Measurements from ENCODE around the gene ASL.
"Not testable (repeated sequence)": the region's sequence is repeated elsewhere in the genome, so short reads cannot be mapped to it uniquely, and the experiment has no call there.

Gene ASL

DNA sequence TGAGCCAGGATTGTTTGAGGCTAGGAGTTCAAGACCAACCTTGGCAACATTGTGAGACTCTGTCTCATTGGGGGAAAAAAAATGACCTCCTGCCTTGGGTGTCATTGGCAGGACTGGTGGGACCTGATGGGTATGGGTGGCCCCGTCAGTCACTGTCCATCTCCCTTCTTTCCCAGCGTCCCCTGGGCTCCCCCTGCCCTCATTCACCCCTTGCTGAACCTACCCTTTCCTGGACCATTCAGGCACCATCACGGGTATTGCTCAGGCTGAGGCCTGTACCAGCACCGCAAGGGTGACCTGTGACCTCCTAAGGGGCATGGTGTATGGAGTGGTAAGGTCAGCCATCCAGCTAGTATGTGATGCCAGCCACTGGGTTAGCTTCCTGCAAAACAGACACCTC, 19.4 kb downstream of the ASL start:
- H3K4me3 Mint-ChIP-seq, result no peak overlapping the region
- no peaks in the 10 kb centered on the region for H3K36me3 Mint-ChIP-seq (ENCODE audit: low read depth)
- H3K4me1 Mint-ChIP-seq (ENCODE audit: low read depth), result peaks cover 6% of the 10 kb centered on the region
- no peaks in the 10 kb centered on the region for H3K27me3 Mint-ChIP-seq (ENCODE audit: low read depth)
- no peaks in the 10 kb centered on the region for H3K9me3 Mint-ChIP-seq
- no peak overlapping the region for H3K27ac Mint-ChIP-seq
- no peak for DNase-seq (ENCODE audit: low spot score)

DNA sequence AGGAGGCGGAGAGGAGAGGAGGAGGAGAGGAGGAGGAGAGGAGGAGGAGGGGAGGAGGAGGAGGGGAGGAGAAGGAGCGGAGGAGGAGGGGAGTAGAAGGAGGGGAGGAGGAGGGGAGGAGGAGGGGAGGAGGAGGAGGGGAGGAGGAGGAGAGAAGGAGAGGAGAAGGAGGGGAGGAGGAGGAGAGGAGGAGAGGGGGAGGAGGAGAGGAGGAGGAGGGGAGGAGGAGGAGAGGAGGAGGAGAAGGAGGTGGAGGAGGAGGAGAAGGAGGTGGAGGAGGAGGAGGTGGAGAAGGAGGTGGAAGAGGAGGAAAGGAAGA, 23.6 kb downstream of the ASL start:
- no peak for DNase-seq (ENCODE audit: low spot score)

DNA sequence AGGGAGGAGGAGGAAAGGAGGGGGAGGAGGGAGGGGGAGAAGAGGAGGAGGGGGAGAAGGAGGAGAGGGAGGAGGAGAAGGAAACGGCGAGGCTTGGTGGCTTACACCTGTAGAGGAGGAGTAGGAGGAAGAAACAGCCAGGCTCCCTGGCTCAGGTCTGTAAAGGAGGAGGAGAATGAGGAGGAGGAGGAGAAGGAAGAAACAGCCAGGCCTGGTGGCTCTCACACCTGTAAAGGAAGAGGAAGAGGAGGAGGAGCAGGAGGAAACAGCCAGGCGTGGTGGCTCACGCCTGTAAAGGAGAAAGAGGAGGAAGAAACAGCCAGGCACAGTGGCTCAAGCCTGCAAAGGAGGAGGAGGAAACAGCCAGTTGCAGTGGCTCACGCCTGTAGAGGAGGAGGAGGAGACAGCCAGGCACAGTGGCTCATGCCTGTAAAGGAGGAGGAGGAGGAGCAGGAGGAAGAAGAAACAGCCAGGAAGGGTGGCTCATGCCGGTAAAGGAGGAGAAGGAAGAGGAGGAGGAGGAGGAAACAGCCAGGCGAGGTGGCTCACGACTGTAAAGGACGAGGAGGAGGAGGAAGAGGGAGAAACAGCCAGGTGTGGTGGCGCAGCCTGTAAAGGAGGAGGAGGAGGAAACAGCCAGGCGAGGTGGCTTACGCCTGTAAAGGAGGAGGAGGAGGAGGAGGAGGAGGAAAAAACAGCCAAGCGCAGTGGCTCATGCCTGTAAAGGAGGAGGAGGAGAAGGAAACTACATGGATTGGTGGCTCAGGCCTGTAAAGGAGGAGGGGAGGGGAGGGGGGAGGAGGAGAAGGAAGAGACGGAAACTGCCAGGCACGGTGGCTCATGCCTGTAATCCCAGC, 24.2 kb downstream of the ASL start:
- H3K4me3 Mint-ChIP-seq, result peak overlapping the region; percentile 87
- H3K36me3 Mint-ChIP-seq (ENCODE audit: low read depth), result no peaks in the 10 kb centered on the region
- H3K9me3 Mint-ChIP-seq, result no peaks in the 10 kb centered on the region
- peak; percentile 20 for DNase-seq (ENCODE audit: low spot score)
- H3K27me3 Mint-ChIP-seq (ENCODE audit: low read depth), result no peaks in the 10 kb centered on the region
- H3K27ac Mint-ChIP-seq, result peak overlapping the region; percentile 88
- peaks cover 9% of the 10 kb centered on the region for H3K4me1 Mint-ChIP-seq (ENCODE audit: low read depth)

More for the DNA sequence above, 23.6 kb downstream of the ASL start:
- Mint-ChIP-seq H3K27ac (no peak overlapping the region), H3K36me3 (ENCODE audit: low read depth) (no peaks in the 10 kb centered on the region), H3K4me1 (ENCODE audit: low read depth) (peaks cover 9% of the 10 kb centered on the region), H3K27me3 (ENCODE audit: low read depth) (no peaks in the 10 kb centered on the region), H3K4me3 (no peak overlapping the region), H3K9me3 (no peaks in the 10 kb centered on the region)

DNA sequence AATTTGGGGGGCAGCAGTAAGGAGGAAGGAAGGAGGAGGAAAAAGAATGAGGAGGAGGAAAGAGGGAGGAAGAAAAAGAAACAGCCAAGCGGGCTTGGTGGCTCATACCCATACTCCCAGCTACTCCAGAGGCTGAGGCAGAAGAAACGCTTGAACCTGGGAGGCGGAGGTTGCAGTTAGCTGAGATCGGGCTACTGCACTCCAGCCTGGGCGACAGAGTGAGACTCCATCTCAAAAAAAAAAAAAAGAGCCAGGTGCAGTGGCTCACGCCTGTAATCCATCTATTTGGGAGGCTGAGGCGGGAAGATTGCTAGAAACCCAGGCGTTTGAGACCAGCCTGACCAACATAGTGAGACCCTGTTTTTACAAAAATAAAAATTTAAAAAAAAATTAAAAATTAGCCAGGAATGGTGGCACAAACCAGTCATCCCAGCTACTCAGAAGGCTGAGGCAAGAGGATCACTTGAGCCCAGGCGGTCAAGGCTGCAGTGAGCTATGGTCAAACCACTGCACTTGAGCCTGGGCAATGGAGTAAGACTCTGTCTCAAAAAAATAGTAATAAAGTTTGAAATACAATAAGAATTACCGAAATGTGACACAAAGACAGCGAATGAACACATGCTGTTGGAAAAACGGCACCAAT, 24.9 kb downstream of the ASL start:
- no peak for DNase-seq (ENCODE audit: low spot score)
- H3K9me3 Mint-ChIP-seq, result no peaks in the 10 kb centered on the region
- peak overlapping the region; percentile 88 for H3K27ac Mint-ChIP-seq
- H3K36me3 Mint-ChIP-seq (ENCODE audit: low read depth), result no peaks in the 10 kb centered on the region
- H3K4me3 Mint-ChIP-seq, result peak overlapping the region; percentile 87
- peaks cover 9% of the 10 kb centered on the region for H3K4me1 Mint-ChIP-seq (ENCODE audit: low read depth)
- H3K27me3 Mint-ChIP-seq (ENCODE audit: low read depth), result no peaks in the 10 kb centered on the region

DNA sequence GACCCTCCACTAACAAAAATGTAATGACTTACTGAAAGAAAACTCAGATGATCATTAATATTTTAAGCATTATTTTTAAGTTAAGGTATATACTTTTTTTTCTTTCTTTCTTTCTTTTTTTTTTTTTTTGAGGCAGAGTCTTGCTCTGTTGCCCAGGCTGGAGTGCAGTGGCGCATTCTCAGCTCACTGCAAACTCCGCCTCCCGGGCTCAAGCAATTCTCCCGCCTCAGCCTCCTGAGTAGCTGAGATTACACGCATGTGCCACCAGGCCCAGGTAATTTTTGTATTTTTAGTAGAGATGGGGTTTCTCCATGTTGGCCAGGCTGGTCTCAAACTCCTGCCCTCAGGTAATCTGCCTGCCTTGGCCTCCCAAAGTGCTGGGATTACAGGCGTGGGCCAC, 26.5 kb downstream of the ASL start:
- not testable (repeated sequence) for H3K9me3 Mint-ChIP-seq; DNase-seq (ENCODE audit: low spot score); H3K27ac Mint-ChIP-seq; H3K4me3 Mint-ChIP-seq; H3K27me3 Mint-ChIP-seq (ENCODE audit: low read depth); H3K4me1 Mint-ChIP-seq (ENCODE audit: low read depth); H3K36me3 Mint-ChIP-seq (ENCODE audit: low read depth)

DNA sequence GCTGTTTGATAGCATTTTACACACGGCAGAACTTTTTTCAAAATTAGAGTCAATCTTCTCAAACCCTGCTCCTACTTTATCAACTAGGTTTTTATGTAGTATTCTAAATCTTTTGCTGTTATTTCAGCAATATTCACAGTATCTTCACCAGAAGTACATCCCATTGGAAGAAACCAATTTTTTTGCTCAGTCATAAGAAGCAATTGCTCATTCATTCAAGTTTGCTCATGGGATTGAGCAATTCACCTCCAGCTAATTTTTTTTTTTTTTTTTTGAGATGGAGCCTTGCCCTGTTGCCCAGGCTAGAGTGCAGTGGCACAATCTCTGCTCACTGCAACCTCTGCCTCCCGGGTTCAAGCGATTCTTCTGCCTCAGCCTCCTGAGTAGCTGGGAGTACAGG, 28.4 kb downstream of the ASL start:
- H3K9me3 Mint-ChIP-seq; H3K27me3 Mint-ChIP-seq (ENCODE audit: low read depth); DNase-seq (ENCODE audit: low spot score); H3K27ac Mint-ChIP-seq; H3K4me1 Mint-ChIP-seq (ENCODE audit: low read depth); H3K4me3 Mint-ChIP-seq; H3K36me3 Mint-ChIP-seq (ENCODE audit: low read depth): not testable (repeated sequence)

DNA sequence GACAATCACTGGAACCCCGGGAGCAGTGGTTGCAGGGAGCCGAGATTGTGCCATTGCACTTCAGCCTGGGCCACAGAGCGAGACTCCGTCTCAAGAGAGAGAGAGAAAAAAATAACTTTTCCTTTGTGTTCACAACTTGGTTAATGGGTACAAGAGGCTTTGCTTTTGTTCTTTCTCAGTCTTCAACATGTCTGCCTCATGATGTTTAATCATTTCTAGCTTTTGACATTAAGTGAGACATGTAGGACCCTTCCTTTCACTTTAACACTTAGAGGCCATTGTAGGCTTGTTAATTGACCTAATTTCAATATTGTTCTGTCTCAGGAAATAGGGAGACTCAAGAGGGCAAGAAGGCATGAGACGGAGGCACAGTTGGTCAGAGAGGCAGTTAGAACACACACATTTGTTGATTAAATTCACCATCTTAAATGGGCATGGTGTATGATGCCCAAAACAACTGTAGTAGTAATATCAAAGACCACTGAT, 29.7 kb downstream of the ASL start:
- H3K4me1 Mint-ChIP-seq (ENCODE audit: low read depth), result peaks cover under 1% of the 10 kb centered on the region
- no peaks in the 10 kb centered on the region for H3K27me3 Mint-ChIP-seq (ENCODE audit: low read depth)
- no peaks in the 10 kb centered on the region for H3K9me3 Mint-ChIP-seq
- no peak overlapping the region for H3K4me3 Mint-ChIP-seq
- no peak for DNase-seq (ENCODE audit: low spot score)
- no peaks in the 10 kb centered on the region for H3K36me3 Mint-ChIP-seq (ENCODE audit: low read depth)
- H3K27ac Mint-ChIP-seq, result no peak overlapping the region

DNA sequence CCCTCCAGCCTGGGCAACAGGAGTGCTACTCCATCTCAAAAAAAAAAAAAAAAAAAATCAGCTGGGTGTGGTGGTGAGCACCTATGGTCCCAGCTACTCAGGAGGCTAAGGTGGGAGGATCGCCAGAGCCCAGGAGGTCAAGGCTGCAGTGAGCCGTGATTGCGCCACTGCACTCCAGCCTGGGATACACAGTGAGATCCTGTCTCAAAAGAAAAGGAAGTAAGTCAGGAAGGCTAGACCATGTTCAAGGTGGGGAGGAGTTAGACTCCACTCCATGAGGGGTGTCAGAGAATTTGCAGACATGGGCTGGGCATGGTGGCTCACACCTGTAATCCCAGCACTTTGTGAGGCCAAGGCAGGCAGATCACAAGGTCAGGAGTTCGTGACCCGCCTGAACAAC, 32.8 kb downstream of the ASL start:
- DNase-seq (ENCODE audit: low spot score); H3K9me3 Mint-ChIP-seq; H3K27ac Mint-ChIP-seq; H3K36me3 Mint-ChIP-seq (ENCODE audit: low read depth); H3K4me1 Mint-ChIP-seq (ENCODE audit: low read depth); H3K4me3 Mint-ChIP-seq; H3K27me3 Mint-ChIP-seq (ENCODE audit: low read depth): not testable (repeated sequence)

DNA sequence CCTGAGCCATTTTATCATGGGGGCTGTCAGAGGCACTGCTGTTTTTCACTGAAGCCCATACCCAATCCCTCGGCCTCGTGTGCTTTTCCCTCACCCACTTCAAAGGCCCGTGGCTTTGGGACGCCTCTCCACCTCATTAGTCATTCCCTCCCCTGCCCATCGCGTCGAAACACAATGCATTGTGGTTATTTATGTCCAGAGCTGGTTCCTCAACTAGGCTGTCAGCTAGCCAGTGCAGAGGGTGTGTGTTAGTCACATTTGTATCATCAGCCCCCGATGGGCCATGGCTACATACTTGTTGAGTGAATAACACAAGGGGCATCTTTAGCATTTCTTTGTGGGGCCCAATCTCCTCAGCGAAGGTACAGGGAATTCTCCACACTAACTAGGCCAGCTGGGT, 35.2 kb downstream of the ASL start:
- no peaks in the 10 kb centered on the region for H3K27me3 Mint-ChIP-seq (ENCODE audit: low read depth)
- H3K36me3 Mint-ChIP-seq (ENCODE audit: low read depth), result peaks cover 6% of the 10 kb centered on the region
- no peaks in the 10 kb centered on the region for H3K9me3 Mint-ChIP-seq
- H3K4me1 Mint-ChIP-seq (ENCODE audit: low read depth), result peaks cover 8% of the 10 kb centered on the region
- DNase-seq (ENCODE audit: low spot score), result no peak
- H3K27ac Mint-ChIP-seq, result no peak overlapping the region
- H3K4me3 Mint-ChIP-seq, result no peak overlapping the region

DNA sequence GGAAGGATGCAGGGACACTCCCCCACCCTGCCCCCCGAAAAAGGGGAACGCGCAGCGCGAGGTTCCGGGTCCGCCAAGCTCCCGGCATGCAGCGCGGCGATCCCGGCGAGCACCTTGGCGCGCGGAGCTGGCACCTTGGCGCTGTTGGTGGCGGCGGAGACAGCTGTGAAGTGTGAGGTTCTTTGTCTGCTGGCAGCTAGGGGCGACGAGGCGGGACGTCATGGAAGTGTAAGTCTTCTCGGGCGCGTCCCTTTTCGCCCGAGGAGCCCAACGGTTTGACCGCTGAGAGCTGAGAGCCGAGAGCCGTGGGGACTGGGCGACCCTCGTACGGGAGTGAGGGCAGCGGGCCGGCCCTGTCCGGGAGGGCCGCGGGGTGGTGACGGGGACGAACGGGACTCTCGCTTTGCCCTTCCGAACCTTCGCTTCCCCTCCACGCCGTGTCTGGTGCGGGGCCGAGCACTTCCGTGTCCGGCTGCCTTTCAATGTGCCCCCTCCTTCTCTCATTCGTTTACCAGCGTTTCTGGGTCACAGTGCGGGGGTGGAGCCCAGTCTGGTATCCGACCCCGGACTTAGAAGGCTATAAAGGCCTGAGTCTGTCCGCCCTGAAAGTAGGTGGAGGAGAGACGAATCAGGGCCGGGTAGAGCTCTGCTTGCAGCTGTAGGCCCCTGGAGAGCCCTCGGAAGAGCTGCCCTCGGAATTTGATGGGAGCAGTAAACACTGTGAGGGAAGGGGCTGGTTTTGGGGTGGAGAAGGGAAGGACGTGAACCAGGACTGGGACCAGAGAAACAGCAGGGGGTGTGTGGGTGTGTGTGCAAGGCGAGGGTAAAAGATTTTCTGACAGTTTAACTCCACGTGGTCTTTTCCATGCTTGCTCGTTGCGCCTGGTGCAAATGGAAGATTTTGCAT, 39.4 kb downstream of the ASL start, which contains the start of gene CRCP:
Gene CRCP (plus strand): TSS at position 105 of the 907 bp plus-strand sequence. CDS start 116 bp downstream, at position 221.
- H3K4me3 Mint-ChIP-seq, result peak within 1 kb of the TSS; percentile 99
- H3K27me3 Mint-ChIP-seq (ENCODE audit: low read depth), result no peaks in the 10 kb centered on the region

DNA sequence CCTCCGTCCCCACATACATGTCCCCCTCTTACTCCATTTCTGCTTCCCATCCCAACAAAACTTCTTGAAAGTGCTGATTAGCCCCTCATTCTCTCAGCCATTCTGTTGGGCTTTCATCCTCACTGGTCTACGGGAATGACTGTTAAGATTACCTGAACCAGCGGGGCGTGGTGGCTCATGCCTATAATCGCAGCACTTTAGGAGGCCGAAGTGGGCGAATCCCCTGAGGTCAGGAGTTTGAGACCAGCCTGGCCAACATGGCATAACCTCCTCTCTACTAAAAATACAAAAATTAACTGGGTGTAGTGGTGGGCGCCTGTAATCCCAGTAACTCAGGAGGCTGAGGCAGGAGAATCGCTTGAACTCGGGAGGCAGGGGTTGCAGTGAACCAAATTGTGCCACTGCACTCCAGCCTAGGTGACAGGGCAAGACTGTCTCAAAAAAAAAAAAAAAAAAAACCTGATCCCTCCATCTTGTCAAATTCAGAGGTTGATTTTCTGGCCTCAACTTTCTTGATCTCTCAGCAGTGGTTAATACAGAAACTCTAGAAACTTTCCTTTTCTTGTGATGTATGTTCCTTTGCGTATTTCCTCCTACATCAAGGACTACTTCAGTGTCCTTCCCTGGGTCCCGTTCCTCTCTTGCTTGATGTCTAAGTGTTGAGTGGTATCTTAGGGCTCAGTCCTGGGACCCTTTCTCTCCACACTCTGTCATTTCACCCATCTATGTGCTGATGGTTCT, 41.2 kb downstream of the ASL start:
- H3K9me3 Mint-ChIP-seq; H3K27me3 Mint-ChIP-seq (ENCODE audit: low read depth); DNase-seq (ENCODE audit: low spot score): not testable (repeated sequence)
- Mint-ChIP-seq H3K4me1 (ENCODE audit: low read depth) (peaks cover 31% of the 10 kb centered on the region), H3K27ac (peak overlapping the region; percentile 52), H3K4me3 (peak overlapping the region; percentile 67), H3K36me3 (ENCODE audit: low read depth) (peaks cover 22% of the 10 kb centered on the region)

More for the DNA sequence above, 39.4 kb downstream of the ASL start, which contains the start of gene CRCP:
- peak within 1 kb of the TSS; percentile 93 for H3K27ac Mint-ChIP-seq
- peak; percentile 77 for DNase-seq (ENCODE audit: low spot score)
- H3K4me1 Mint-ChIP-seq (ENCODE audit: low read depth), result peaks cover 31% of the 10 kb centered on the region
- H3K36me3 Mint-ChIP-seq (ENCODE audit: low read depth), result peaks cover 22% of the 10 kb centered on the region
- H3K9me3 Mint-ChIP-seq, result no peaks in the 10 kb centered on the region

DNA sequence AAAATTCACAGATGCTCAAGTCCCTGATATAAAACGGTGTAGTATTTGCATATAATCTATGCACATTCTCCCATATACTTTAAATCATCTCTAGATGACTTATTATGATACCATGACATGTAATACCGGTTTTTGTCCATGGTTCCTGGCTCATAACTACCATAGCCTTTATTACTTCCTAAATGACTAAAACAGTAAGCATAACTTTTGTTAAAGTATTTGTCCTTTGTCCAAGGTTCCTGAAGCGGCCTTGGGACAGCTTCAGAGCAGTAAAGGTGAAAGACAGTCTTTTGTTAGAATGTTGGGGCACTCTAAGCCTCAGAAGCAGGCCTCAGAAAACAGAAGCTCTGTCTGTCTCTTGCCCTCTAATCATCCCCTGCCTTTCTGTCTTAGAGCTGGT, 43.0 kb downstream of the ASL start:
- Mint-ChIP-seq H3K4me3 (no peak overlapping the region), H3K4me1 (ENCODE audit: low read depth) (peaks cover 31% of the 10 kb centered on the region), H3K27me3 (ENCODE audit: low read depth) (no peaks in the 10 kb centered on the region), H3K27ac (no peak overlapping the region), H3K9me3 (no peaks in the 10 kb centered on the region), H3K36me3 (ENCODE audit: low read depth) (peaks cover 23% of the 10 kb centered on the region)
- no peak for DNase-seq (ENCODE audit: low spot score)

DNA sequence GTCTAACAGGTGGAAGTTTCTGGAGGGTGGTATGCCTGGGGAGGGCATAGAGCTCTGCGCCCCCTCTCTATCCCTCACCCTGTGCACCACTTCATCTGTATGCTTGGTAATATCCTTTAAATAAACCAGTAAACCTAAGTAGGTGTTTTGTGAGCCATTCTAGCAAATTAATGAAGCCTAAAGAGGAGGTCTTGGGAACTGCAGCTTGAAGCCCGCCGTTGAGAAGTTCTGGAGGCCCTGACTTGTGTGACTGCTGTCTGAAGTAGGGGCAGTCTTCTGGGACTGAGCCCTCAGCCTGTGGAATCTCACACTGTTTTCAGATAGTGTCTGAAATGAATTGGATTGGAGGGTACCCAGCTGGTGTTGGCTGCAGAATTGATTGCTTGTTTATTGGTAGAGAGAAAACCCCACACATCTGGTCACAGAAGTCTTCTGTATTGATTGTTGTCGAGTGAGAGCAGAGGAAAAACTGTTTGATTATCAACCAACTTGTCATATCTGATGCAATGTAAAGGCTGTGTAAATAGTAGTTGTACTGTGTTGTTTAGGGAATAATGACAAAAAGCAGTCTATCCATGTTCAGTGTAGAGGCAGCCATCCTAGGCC, 43.7 kb downstream of the ASL start:
- Mint-ChIP-seq H3K27ac (no peak overlapping the region), H3K4me3 (no peak overlapping the region), H3K9me3 (no peaks in the 10 kb centered on the region), H3K36me3 (ENCODE audit: low read depth) (peaks cover 23% of the 10 kb centered on the region), H3K4me1 (ENCODE audit: low read depth) (peaks cover 31% of the 10 kb centered on the region), H3K27me3 (ENCODE audit: low read depth) (no peaks in the 10 kb centered on the region)
- no peak for DNase-seq (ENCODE audit: low spot score)
